Stomach smooth muscle (tissue), 2 donors: Measurements from ENCODE around the gene IFITM5.

Experiments used
- H3K27ac ChIP-seq: one replicate; pipeline ENCODE4 v1.7.0; 2013; ENCODE audit warnings: mild to moderate bottlenecking, low read length, inconsistent platforms
- H3K27me3 ChIP-seq, 2 donors: one replicate each; pipeline ENCODE4 v1.7.0; 2013; ENCODE audit warnings: low read length in 2 of 2; ENCODE audit not compliant: insufficient read depth in 2 of 2, control insufficient read depth in 1 of 2
- H3K36me3 ChIP-seq, 2 donors: one replicate each; pipeline ENCODE4 v1.7.0; 2013; ENCODE audit warnings: low read length in 2 of 2; ENCODE audit not compliant: control insufficient read depth in 2 of 2, insufficient read depth in 2 of 2
- H3K4me1 ChIP-seq: one replicate; pipeline ENCODE4 v1.7.0; 2013; ENCODE audit warnings: low read length; ENCODE audit not compliant: control insufficient read depth, insufficient read depth
- H3K4me3 ChIP-seq, 2 donors: one replicate each; pipeline ENCODE4 v1.7.0; 2013; ENCODE audit warnings: low read length in 2 of 2
- H3K9ac ChIP-seq, 2 donors: one replicate each; pipeline ENCODE4 v1.7.0; 2013; ENCODE audit warnings: low read length in 2 of 2, mild to moderate bottlenecking in 1 of 2
- H3K9me3 ChIP-seq, 2 donors: one replicate each; pipeline ENCODE4 v1.7.0; 2013; ENCODE audit warnings: low read length in 2 of 2; ENCODE audit not compliant: control insufficient read depth in 2 of 2
- donor health status: healthy.
- donor health status: Pancreatic carcinoma.

Gene IFITM5

DNA sequence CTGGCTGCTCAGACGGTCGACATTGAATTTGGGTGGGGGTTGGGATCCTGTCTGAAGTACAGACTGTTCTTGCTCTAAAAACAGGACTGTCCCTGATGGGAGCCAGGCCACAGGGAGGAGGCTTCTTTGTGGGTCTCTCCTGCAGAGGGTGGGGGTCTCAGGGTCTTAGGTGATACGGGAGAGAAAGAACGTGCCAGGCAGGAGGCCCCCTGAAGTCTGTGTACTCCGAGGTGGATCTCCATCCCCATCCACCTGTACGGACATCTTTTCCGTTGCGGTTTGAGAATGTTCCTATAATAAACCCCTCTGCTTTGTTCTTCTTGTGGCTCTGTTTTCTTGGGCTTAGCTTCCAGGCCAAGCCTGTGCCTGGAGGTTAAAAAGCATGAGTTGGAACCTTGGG is 46.7 kb downstream of the IFITM5 start:
- no peaks in the 10 kb centered on the region for H3K4me1 ChIP-seq
- no peaks in the 10 kb centered on the region for H3K9me3 ChIP-seq
- peaks cover 32 to 42% of the 10 kb centered on the region in 2 donors for H3K36me3 ChIP-seq
- no peak overlapping the region for H3K27ac ChIP-seq
- no peak overlapping the region for H3K4me3 ChIP-seq
- no peak overlapping the region for H3K9ac ChIP-seq
- no peaks in the 10 kb centered on the region for H3K27me3 ChIP-seq

DNA sequence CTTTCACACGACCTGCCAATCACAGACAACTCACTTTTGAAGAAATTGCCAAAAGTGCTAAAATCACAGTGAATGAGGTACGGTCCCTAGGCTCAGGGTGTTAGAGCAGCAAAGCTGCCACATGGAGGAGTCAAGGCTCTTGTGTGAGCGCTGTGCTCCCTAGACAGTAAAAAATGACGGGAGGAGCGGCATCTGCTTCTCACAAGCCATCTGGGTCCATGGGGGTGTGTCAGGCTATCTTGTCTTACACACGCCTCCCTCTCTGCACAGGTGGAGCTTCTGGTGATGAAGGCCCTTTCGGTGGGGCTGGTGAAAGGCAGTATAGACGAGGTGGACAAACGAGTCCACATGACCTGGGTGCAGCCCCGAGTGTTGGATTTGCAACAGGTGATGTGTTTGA is 47.8 kb downstream of the IFITM5 start:
- H3K27me3 ChIP-seq: no peaks in the 10 kb centered on the region
- no peaks in the 10 kb centered on the region for H3K4me1 ChIP-seq
- no peak overlapping the region for H3K27ac ChIP-seq
- H3K4me3 ChIP-seq: no peak overlapping the region
- peaks cover 40 to 46% of the 10 kb centered on the region in 2 donors for H3K36me3 ChIP-seq
- no peaks in the 10 kb centered on the region for H3K9me3 ChIP-seq
- H3K9ac ChIP-seq: no peak overlapping the region

DNA sequence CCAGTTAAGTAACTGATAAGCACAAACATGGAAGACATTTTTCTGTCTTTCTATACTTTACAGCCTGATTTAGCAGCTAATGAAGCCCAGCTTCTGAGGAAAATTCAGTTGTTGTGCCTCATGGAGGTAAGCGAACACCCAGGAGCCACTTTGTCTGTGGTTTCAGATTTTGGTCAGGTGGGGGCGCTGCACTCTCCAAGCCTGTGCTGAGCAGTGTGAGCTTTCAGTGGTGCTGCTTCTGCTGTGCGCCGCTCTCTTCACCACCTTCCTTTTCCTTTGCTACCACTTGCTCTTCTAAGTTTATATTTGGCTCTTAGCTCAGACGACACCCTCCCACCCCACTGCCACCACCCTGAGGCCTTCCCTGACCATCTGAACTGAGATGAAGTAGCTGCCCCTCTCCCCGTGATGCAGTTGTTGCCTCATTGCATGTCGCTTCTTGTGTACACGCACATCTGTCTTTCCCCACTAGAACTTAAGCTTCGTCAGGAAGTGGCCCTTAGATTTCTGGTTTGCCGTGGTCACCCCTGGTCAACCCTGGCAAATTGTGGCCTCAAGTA is 48.5 kb downstream of the IFITM5 start:
- H3K9me3 ChIP-seq: no peaks in the 10 kb centered on the region
- H3K27me3 ChIP-seq: no peaks in the 10 kb centered on the region
- H3K4me3 ChIP-seq: no peak overlapping the region
- no peak overlapping the region for H3K27ac ChIP-seq
- no peaks in the 10 kb centered on the region for H3K4me1 ChIP-seq
- peaks cover 46 to 52% of the 10 kb centered on the region in 2 donors for H3K36me3 ChIP-seq
- H3K9ac ChIP-seq: no peak overlapping the region

DNA sequence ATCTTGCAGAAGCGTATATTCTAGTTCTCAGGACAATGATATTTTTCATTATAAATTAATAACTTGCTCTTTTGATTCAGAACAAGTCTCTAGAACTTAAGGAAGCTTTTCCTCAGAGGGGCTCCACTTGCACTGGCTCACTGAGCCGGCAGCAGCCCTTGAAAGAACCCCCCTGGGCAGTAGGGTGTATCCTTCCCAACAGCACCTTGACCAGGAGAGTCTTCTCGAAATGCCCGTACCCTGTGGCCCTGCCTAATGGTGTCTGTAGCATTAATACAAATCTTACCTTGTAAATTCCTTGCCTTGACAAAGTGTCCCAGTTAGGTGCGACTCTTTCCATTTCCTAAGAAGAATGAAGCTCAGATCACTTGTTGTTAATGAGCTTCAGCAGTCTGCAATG is 49.1 kb downstream of the IFITM5 start:
- no peak overlapping the region for H3K27ac ChIP-seq
- H3K9ac ChIP-seq: no peak overlapping the region
- H3K4me3 ChIP-seq: no peak overlapping the region
- H3K27me3 ChIP-seq: no peaks in the 10 kb centered on the region
- peaks cover 52 to 58% of the 10 kb centered on the region in 2 donors for H3K36me3 ChIP-seq
- H3K4me1 ChIP-seq: no peaks in the 10 kb centered on the region
- no peaks in the 10 kb centered on the region for H3K9me3 ChIP-seq

DNA sequence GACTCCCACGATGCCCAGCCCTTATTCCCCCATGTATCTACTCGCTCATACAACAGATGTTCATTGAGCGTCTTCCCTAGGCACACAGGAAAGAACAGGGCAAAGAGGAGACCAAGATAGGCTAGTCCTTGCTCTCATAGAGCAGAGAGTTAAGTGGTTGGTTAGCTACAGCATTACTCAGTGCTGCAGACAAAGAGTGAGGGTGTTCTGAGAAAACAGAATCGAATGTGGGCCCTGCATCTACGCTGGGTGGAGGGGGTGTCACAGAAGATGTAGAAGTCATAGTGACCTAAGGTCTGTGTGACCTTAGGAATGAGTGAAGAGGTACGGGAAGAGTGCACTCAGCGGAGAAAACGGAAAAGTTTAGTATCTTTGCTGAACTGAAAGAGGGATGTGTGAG is 50.3 kb downstream of the IFITM5 start:
- peaks cover 61 to 65% of the 10 kb centered on the region in 2 donors for H3K36me3 ChIP-seq
- no peaks in the 10 kb centered on the region for H3K4me1 ChIP-seq
- H3K4me3 ChIP-seq: no peak overlapping the region
- H3K27me3 ChIP-seq: no peaks in the 10 kb centered on the region
- H3K9me3 ChIP-seq: no peaks in the 10 kb centered on the region
- H3K27ac ChIP-seq: no peak overlapping the region
- no peak overlapping the region for H3K9ac ChIP-seq
